ENCODE data around the gene ATP5PD.
"Not testable (repeated sequence)": the region's sequence is repeated elsewhere in the genome, so short reads cannot be mapped to it uniquely, and the experiment has no call there.

DNA sequence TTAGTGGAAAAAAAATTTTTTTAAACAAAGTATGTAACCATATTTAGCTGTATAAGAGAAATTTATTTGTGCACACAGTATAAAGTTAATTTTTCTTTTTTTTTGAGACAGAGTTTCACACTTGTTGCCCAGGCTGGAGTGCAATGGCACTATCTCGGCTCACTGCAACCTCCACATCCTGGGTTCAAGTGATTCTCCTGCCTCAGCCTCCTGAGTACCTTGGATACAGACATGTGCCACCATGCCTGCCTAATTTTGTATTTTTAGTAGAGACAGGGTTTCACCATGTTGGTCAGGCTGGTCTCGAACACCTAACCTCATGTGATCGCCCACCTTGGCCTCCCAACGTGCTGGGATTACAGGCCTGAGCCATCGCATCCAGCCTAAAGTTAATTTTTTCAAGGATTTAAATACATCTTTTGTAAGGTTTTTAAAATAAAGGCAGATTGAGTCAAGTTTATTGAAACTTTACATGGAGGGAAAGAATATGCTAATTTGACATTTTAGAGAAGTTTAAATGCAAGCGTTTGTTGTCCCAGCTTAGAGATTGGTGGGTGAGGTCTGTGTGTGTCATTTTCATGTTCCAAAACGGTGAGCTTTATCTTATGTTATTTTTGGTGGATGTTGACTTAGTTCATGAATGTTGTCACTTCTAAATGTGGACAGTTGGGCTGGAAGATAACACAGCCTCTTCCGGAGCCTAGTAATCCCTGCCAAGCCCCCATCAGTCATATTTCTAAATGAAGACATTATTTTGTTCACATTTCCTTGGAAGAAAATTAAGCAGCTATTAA, 24.9 kb upstream of the ATP5PD start:
- not testable (repeated sequence) for TF ChIP-seq POLR2AphosphoS5 (IDR thresholded peaks at IDR 0.05; ENCODE audit: low read depth)
- TF ChIP-seq, protein P1, sequence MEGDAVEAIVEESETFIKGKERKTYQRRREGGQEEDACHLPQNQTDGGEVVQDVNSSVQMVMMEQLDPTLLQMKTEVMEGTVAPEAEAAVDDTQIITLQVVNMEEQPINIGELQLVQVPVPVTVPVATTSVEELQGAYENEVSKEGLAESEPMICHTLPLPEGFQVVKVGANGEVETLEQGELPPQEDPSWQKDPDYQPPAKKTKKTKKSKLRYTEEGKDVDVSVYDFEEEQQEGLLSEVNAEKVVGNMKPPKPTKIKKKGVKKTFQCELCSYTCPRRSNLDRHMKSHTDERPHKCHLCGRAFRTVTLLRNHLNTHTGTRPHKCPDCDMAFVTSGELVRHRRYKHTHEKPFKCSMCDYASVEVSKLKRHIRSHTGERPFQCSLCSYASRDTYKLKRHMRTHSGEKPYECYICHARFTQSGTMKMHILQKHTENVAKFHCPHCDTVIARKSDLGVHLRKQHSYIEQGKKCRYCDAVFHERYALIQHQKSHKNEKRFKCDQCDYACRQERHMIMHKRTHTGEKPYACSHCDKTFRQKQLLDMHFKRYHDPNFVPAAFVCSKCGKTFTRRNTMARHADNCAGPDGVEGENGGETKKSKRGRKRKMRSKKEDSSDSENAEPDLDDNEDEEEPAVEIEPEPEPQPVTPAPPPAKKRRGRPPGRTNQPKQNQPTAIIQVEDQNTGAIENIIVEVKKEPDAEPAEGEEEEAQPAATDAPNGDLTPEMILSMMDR (IDR thresholded peaks at IDR 0.05; ENCODE audit: insufficient read depth, low read length), result not testable (repeated sequence)
- TF ChIP-seq, protein P2, sequence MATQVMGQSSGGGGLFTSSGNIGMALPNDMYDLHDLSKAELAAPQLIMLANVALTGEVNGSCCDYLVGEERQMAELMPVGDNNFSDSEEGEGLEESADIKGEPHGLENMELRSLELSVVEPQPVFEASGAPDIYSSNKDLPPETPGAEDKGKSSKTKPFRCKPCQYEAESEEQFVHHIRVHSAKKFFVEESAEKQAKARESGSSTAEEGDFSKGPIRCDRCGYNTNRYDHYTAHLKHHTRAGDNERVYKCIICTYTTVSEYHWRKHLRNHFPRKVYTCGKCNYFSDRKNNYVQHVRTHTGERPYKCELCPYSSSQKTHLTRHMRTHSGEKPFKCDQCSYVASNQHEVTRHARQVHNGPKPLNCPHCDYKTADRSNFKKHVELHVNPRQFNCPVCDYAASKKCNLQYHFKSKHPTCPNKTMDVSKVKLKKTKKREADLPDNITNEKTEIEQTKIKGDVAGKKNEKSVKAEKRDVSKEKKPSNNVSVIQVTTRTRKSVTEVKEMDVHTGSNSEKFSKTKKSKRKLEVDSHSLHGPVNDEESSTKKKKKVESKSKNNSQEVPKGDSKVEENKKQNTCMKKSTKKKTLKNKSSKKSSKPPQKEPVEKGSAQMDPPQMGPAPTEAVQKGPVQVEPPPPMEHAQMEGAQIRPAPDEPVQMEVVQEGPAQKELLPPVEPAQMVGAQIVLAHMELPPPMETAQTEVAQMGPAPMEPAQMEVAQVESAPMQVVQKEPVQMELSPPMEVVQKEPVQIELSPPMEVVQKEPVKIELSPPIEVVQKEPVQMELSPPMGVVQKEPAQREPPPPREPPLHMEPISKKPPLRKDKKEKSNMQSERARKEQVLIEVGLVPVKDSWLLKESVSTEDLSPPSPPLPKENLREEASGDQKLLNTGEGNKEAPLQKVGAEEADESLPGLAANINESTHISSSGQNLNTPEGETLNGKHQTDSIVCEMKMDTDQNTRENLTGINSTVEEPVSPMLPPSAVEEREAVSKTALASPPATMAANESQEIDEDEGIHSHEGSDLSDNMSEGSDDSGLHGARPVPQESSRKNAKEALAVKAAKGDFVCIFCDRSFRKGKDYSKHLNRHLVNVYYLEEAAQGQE (IDR thresholded peaks at IDR 0.05; ENCODE audit: insufficient replicate concordance, low read depth), result not testable (repeated sequence)

Data from HL-60 (cell line).